GM19455 (cell line): ENCODE results near the gene MYRIP.
"Not testable (repeated sequence)": the region's sequence is repeated elsewhere in the genome, so short reads cannot be mapped to it uniquely, and the experiment has no call there.

Experiments used
- ATAC-seq: cut with Tn5 transposase; IDR thresholded peaks from one replicate; pipeline ENCODE4 v1.9.1; 2021; ENCODE audit not compliant: unreplicated experiment

Gene MYRIP

DNA sequence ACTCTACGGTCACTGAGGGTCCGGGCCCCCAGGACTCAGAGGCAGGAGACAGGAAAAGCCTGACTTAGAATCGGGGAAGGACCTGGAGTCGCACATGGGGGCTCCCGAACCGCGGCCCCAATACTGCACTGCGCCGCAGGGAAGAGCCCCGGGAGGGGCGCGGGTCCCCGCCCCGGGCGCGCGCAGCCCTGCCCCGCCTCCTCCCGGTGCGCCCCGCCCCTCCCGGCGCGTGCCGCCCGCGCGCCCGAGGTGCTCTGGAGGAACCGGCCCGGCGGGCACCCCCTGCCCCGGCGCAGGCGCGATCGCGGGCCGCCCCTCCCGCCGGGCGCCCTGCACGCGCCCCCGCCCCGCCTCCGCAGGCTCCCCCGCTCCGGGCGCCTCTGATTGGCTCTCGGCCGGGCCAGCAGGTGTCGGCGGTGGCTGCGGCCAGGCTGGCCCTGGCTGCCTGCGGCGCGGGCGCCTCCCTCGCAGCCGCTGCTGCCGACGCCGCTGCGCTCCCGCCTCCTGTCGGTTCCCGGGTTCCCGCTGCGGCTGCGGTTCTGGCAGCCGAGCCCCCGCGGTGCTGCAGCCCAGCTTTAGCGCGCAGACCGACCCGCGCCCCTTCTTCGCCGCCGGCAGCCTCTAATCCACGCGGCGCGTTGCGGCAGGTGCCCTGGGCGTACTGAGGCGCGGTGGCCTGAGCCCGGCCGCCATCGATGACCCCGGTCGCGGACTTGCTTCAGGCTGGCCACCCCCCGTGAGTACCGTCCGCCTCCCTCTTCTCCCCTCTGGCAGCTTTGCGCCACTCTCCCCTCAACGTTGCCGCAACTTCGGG lies at the start of gene MYRIP:
TSS of gene MYRIP (plus strand) at position 429 of the 814 bp plus-strand sequence. CDS start 91,208 bp downstream, outside the sequence.
- peak; percentile 57 for ATAC-seq

DNA sequence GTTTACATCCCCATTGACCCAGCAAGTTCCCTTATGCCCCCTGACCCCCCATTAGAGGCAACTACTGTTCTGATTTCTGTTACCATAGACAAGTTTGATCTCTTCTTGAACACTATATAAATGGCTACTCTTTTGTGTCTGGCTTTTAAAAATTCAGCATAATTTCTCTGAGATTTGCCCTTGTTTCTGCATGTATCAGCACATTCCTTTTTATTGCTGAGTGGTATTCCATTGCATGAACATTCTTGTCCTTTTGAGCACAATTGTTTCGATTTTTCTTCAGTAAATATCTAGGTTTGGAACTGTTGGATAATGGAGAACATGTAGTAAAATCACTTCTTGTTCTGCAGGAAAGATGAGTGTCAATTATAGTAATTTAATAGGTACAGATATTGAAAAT lies 49.1 kb upstream of the MYRIP start:
- ATAC-seq: no peak

DNA sequence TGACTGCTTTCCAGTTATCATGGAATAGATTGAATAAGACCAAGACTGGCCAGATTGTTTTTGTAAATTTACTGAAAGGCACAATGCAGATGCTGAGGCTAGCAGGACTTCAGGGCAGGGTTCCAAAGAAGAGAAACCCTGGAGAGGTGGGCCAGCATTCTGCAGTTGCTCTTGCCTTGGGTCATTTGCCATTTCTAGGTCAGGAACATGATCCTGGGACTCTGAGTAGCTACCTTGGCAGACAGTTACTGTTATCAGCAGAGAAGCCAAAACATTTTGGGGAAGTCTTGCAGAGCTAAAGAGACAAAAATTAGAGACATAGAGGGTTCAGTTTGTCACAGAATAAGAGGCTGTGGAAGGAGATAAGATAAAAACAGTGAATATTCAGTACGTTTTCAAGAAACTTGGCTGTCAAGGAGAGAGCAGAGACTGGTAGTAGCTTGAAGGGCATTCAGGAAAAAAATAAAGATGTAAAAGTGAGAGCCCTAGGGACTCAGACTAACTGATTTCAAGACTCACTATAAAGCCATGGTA lies 46.8 kb upstream of the MYRIP start:
- ATAC-seq: no peak

DNA sequence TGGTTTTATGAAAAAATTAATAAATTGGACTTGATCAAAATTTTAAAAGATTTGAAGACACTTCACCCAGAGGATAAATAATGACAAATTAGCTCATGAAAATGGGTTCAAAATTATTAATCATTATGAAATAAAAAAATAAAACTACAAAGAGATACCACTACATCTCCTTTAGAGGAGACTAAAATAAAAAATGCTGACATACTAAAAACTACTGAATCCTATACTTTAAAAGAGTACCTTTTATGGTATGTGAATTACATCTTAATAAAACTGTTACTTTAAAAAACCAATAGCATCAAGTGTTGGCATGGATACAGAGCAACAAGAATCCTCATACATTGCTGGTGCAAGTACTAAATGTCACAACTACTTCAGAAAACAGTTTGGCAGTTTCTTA lies 46.0 kb upstream of the MYRIP start:
- no peak for ATAC-seq

DNA sequence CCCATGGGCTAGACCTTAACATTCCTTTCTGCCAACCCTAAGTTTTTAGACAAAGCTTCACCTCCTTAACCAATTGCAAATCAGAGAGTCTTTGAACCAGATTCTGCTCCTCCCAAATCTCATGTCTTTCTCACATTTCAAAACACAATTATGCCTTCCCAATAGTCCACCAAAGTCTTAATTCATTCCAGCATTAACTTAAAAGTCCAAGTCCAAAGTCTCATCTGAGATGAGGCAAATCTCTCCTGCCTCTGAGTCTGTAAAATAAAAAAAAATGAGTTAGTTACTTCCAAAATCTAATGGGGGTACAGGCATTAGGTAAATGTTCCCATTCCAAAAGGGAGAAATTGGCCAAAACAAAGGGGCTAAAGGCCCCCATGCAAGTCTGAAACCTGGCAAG lies 43.8 kb upstream of the MYRIP start:
- ATAC-seq: no peak

DNA sequence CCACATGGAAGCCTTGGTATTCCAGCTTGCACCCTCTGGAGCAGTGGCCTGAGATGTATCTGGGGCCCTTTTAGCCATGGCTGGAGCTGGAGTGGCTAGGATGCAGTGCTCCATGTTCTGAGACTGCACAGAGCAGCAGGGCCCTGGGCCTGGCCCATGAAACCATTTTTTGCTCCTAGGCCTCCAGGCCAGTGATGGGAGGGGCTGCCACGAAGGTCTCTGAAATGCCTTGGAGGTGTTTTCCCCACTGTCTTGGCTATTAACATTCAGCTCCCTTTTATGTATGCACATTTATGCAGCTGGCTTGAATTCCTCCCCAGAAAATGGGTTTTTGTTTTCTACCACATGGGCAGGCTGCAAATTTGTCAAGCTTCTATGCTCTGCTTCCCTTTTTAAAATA lies 43.0 kb upstream of the MYRIP start:
- no peak for ATAC-seq

DNA sequence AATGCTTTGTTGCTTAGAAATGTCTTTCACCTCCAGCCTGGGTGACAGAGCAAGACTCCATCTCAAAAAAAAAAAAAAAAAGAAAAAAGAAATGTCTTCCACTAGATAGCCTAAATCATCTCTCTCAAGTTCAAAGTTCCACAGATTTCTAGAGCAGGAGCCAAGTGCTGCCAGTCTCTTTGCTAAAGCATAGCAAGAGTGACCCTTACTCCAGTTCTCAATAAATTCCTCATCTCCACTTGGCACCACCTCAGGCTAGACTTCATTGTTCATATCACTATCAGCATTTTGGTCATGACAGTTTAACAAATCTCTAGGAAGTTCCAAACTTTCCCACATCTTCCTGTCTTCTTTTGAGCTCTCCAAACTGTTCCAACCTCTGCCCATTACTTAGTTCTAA lies 42.5 kb upstream of the MYRIP start:
- not testable (repeated sequence) for ATAC-seq

DNA sequence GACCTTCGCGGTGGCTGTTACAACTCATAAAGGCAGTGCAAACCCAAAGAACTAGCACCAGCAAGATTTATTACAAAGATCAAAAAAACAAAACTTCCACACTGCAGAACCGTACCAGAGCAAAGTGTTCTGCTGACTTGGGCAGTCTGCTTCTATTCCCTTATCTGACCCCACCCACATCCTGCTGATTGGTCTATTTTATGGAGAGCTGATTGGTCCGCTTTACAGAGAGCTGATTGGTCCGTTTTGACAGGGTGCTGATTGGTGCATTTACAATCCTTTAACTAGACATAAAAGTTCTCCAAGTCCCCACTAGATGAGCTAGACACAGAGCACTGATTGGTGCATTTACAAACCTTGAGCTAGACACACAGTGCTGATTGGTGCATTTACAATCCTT lies 31.2 kb upstream of the MYRIP start:
- ATAC-seq: not testable (repeated sequence)

DNA sequence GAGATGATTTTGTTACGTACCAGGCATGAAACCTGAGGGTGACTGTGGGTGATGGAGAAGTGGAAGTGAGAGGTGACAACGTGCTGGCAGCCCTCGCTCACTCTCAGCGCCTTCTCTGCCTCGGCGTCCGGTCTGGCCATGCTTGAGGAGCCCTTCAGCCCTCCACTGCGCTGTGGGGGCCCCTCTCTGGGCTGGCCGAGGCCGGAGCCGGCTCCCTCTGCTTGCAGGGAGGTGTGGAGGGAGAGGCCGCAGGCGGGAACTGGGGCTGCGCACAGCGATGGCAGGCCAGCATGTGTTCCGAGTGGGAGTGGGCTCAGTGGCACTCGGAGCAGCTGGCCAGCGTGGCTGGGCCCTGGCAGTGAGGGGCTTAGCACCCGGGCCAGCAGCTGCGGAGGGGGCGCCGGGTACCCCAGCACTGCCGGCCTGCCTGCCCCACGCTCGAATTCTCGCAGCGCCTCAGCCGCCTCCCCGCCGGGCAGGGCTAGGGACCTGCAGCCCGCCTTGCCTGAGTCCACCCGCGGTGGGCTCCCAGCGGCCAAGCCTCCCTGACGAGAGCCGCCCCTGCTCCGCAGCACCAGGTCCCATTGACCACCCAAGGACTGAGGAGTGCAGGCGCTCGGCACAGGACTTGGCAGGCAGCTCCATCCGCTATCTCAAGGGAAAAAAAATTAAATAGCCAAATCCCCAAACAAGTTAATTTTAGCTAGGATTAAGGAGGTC lies 29.7 kb upstream of the MYRIP start:
- ATAC-seq: no peak

DNA sequence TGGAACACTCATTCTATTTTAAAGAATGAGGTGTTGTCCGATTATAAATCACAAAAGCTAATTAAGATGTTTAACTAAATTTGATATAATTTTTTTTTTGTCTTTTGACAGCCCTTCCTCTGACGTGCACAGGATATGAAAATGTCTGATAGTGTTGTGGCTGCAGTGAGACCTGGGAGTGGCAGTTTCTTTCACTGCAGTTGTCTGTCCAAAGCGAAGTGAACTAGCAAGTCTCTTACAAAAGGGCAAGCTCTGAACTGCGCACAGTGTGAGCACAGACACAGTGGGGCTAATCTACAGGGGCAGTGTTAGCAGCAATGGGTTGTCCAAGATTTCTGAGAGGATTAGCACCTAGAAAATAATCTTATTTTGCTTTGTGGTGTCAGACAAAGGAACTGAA lies 29.1 kb upstream of the MYRIP start:
- no peak for ATAC-seq

DNA sequence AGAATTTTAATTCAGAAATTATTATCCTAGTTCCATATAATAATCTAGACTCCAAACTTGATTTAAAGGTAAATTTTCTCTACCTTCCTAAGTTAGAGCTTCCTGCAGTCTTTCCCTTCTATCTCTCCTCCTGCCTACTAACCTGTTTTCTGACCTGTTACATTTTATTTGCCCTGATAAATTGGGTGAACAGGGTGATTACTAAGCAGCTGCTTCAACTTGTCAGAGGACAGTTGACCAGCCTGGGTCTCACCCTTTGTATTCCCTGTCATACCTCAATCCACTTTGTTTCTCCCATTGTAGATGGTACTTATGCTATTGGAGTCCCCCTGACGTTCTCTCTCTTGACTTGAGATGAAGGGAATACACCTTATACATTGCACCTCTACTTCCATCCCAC lies 28.4 kb upstream of the MYRIP start:
- ATAC-seq: no peak

DNA sequence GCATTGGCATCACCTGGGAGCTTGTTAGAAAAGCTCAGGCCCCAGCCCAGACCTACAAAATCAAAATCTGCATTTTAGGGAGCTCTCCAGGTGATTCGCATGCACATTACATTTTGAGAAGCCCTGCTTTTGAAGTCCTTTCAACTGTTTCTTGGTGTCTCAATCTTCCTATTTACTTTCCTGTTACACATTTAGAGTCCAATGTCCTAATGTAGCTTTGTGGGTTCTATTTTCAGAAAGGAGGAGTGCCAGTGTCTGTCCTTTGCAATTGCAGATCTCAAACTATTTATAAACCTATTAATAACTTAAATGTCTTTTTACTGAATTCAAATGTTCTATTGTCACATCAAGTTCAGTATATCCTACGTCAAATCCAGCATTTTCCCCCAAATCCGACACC lies 27.8 kb upstream of the MYRIP start:
- ATAC-seq: no peak

DNA sequence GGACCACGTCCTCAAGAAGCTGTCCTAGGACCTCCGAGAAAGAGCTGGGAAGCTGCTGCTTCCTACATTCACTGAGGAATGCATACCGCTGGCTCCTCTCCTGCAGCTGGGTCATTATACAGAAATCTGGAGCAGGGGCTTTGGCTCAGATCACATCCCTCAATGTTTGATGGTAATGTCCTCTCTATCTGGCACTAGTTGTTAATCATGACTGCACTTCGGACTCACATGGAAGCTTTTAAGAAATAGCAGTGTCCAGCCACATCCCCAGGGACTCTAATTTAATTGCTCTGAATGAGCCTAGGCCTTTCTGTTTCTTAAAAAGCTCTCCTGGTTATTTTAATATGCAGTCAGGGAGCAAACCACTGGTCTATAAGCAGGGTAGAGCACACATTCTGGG lies 25.7 kb upstream of the MYRIP start:
- no peak for ATAC-seq

DNA sequence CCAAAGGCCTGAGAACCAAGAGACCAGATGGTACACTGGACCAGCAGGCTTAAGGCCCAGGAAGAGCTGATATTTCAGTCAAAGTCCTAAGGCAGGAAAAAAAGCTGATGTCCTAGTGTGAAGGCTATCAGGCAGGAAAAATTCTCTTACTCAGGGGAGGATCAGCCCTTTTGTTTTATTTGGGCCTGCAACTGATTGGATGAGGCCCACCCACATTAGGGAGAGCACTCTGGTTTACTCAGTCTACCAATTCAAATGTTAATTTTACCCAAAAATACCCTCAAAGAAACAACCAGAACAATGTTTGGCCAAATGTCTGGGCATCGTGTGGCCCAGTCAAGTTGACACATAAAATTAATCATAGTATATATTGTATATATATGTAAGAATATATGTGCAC lies 24.5 kb upstream of the MYRIP start:
- no peak for ATAC-seq

DNA sequence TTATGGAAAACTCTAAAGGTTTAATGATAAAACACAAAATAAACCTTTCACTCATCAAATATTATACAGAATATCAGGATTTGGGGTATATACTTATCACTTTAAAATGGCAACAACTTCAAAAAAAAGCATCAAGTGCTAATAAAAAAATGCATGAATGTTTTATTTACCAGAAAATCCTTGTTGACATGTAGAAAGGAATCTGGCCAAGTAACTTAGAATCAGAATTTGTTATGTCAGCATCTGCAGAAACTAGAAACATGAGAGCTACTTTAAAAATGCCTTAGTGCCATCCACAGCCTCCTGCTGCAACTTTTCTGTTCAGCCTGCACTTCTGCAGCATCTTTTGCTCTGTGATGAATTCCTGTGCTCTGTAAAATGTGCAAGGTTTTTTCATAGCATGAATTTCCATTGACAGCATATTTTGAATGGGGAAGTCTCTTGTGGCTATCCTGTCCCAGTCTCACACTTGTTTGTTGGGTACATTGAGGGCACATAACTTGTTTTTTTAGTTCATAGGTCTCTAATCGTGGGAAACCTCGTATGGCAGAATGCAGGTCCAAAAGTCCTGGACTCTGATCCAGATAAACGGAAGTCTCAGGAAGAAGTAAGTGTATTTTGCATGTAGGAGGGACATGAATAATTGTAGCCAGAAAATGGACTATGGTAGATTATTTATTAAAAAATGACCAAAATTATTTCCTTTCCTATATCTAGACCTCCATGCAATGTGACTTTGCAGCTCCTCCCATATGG lies 21.1 kb upstream of the MYRIP start:
- ATAC-seq: no peak

DNA sequence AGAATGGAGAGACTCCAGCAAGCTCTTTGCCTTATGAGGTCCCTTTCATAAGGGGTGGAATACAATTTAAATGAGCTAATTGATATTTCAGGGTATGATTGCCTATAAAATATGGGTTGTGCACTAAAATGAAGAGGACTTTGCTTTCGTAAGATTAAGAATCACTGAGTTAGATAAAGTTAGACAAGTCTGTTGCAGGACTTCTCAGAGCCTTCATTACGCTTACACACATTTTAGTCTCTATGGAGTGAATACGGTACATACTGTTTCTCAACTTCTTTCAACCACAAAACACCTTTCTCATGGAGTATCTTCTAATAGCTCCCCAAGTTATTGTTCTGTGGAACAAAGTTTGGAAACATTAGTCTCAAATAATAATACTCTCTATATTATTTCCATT lies 17.8 kb upstream of the MYRIP start:
- no peak for ATAC-seq

DNA sequence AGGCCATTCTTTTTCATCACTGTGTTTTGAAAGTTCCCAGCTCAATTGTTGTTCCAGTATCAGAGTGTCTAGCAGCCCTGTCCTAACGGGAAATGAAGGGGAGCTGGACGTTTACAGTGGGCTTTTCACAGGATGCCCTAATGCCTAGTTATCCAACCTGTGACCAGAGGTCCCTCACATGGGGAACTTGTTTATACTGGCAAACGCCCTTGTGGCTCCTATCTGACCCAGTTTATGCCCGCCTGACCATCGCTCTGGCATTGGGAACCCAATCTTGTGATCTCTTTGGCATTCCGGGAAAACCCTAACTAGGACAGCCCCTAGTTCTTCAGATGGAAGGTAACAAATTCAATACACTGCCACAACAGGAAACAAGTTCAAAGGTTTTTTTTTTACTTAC lies 14.5 kb upstream of the MYRIP start:
- no peak for ATAC-seq

DNA sequence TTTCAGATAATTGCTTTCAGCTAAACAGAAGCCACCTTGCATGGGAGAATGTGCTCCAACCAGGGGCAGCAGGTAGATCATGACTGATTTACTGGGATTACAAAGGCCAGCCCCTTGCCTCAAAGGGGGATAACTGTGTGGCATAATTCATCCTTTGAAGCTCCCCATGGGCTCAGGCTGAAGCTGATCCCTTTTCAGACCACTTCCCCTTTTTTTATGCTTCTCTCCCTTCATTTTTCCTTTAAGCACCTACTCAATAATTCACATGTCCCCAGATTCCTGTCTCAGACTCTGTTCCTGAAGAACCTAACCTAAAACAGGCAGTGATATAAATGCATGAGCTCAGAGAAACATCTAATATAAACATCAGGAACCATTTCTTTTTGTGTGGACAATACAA lies 8.2 kb upstream of the MYRIP start:
- ATAC-seq: no peak

DNA sequence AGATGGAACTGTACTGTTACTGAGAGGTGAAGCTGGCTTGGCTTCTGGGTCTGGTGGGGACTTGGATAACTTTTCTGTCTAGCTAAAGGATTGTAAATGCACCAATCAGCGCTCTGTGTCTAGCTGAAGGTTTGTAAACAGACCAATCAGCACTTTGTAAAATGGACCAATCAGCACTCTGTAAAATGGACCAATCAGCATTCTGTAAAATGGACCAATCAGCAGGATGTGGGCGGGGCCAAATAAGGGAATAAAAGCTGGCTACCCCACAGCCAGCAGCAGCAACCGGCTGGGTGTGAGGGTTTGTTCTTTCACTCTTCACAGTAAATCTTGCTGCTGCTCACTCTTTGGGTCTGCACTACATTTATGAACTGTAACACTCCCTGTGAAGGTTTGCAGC lies 6.9 kb upstream of the MYRIP start:
- ATAC-seq: not testable (repeated sequence)

DNA sequence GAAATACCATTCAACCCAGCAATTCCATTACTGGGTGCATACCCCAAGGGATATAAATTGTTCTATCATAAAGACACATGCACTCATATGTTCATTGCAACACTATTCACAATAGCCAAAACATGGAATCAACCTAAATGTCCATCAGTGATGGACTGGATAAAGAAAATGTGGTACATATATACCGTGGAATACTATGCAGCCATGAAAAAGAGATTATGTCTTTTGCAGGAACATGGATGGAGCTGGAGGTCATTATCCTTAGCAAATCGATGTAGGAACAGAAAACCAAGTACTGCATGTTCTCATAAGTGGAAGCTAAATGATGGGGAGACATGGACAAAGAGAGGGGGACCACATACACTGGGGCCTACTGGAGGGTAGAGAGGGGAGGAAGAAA lies 5.5 kb upstream of the MYRIP start:
- ATAC-seq: no peak

DNA sequence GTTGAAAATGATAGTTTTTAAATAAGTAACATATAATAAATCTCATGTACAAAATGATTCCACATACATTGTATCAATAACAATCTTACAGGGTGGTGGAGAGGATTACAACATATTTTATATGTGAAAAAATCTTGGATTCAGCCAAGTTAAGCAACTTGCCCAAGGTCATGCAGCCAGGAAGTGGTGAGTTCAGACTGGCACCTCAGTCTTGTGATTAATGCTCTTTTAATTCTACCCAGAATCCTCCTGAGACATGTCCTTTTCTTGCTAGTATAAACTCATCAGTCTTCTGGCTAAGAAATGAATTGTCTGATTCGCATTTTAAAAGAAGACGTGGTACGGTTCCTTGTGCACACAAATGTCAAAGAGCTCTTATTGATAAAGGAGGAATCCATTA lies 4.5 kb upstream of the MYRIP start:
- ATAC-seq: no peak

DNA sequence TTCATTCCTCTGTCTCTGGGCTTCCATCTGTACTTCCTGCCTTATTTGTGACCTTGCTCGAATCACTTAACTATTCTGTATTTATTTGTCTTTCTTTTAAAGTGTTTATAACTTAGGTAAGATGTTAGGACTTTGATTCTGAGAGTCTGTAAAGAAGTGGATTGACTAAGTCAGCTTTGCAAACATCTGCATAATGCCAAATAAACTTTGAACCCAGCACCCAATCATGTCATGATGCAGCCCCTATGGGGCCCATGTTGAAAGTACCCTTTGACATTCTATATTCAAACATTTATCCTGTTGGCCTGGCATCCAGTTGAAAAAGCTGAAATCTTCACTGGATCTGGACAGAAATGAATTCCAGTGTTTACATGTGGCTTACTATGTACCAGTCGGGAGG lies 3.8 kb upstream of the MYRIP start:
- ATAC-seq: no peak
